CD4-positive, alpha-beta memory T cell (primary cell): ENCODE data around the gene NOL4L. TPM values are rescaled to one million over a fixed set of nuclear protein-coding genes. Genes with fewer than 3 reads are reported as not detected.
A peak's percentile ranks its signal among the peaks of the same experiment; 100 is the strongest.

Experiments
- CTCF ChIA-PET: fragments of 350-600 bp; sonication (Branson Sonifier 250); formaldehyde crosslinking; loops from one replicate; lab custom pipeline; 2021; ENCODE audit warnings: inconsistent platforms; ENCODE audit not compliant: partially characterized antibody; lab: Charles Lee
- POLR2A ChIA-PET: fragments of 350-600 bp; sonication (Branson Sonifier 250); formaldehyde crosslinking; loops from one replicate; lab custom pipeline; 2021; ENCODE audit not compliant: partially characterized antibody; lab: Charles Lee
- DNase-seq, 5 donors: peaks; one replicate each; pipeline versions ENCODE4 v3.0.0 to v3.0.0-alpha.2; 2020 to 2022; ENCODE audit warnings: mixed read lengths in 1 of 5
- H3K27ac ChIP-seq: one replicate; pipeline ENCODE4 v1.7.0; 2013; ENCODE audit warnings: low read depth, low read length
- H3K27me3 ChIP-seq: 2 replicates; pipeline ENCODE4 v1.7.0; 2013; ENCODE audit warnings: mild to moderate bottlenecking, low read length, moderate library complexity; ENCODE audit not compliant: insufficient read depth
- H3K36me3 ChIP-seq: 2 replicates; pipeline ENCODE4 v1.7.0; 2013; ENCODE audit warnings: mild to moderate bottlenecking, low read length, moderate library complexity; ENCODE audit not compliant: insufficient read depth
- H3K4me1 ChIP-seq: 2 replicates; pipeline ENCODE4 v1.7.0; 2013; ENCODE audit warnings: mild to moderate bottlenecking, low read length, moderate library complexity; ENCODE audit not compliant: insufficient read depth
- H3K4me3 ChIP-seq, 2 donors: one replicate each; pipeline ENCODE4 v1.7.0; 2013; ENCODE audit warnings: low read length in 2 of 2, mild to moderate bottlenecking in 1 of 2
- H3K9me3 ChIP-seq, 2 donors: one replicate each; pipeline ENCODE4 v1.7.0; 2013; ENCODE audit warnings: low read length in 2 of 2, control low read depth in 1 of 2; ENCODE audit not compliant: control insufficient read depth in 1 of 2
- H3K27ac Mint-ChIP-seq, 7 donors: one replicate each; pipeline ENCODE4 v1.8.0; 2020 to 2021; ENCODE audit warnings: mixed read lengths in 7 of 7, mild to moderate bottlenecking in 6 of 7, inconsistent platforms in 3 of 7, moderate library complexity in 3 of 7
- H3K27me3 Mint-ChIP-seq, 2 donors: one replicate each; pipeline ENCODE4 v1.8.0; 2020 to 2021; ENCODE audit warnings: mixed read lengths in 2 of 2
- H3K36me3 Mint-ChIP-seq, 2 donors: one replicate each; pipeline ENCODE4 v1.8.0; 2020 to 2021; ENCODE audit warnings: mixed read lengths in 2 of 2, inconsistent platforms in 1 of 2, mild to moderate bottlenecking in 1 of 2
- H3K4me1 Mint-ChIP-seq, 4 donors: one replicate each; pipeline ENCODE4 v1.8.0; 2020 to 2021; ENCODE audit warnings: mixed read lengths in 4 of 4, mild to moderate bottlenecking in 1 of 4
- H3K4me3 Mint-ChIP-seq, 8 donors: one replicate each; pipeline ENCODE4 v1.8.0; 2020 to 2021; ENCODE audit warnings: mixed read lengths in 8 of 8, mild to moderate bottlenecking in 7 of 8, moderate library complexity in 6 of 8, inconsistent platforms in 3 of 8
- H3K9me3 Mint-ChIP-seq, 8 donors: one replicate each; pipeline ENCODE4 v1.8.0; 2020 to 2021; ENCODE audit warnings: mixed read lengths in 8 of 8, mild to moderate bottlenecking in 5 of 8, inconsistent platforms in 3 of 8, moderate library complexity in 1 of 8
- intact Hi-C: fragments of 100-400 bp; cut with micrococcal nuclease; formaldehyde crosslinking; loops from one replicate; pipeline ENCODE4 v1.15.1; 2023
- polyA plus RNA-seq, 2 donors: library from polyadenylated mRNA; unstranded; fragments of 300-500 nt; fragmentation: Illumina TruSeq; gene quantifications; one replicate each; pipeline ENCODE4 v1.2.3, GENCODE V29; 2021
- total RNA-seq, 2 experiments: library from RNA; stranded (reverse); gene quantifications; one replicate each; pipeline ENCODE4 v1.2.3, GENCODE V29; 2021

Gene NOL4L
- total and polyA plus RNA-seq, 4 experiments from 2014 or later = 7.0 to 74.2 (median 47.5) TPM

DNA sequence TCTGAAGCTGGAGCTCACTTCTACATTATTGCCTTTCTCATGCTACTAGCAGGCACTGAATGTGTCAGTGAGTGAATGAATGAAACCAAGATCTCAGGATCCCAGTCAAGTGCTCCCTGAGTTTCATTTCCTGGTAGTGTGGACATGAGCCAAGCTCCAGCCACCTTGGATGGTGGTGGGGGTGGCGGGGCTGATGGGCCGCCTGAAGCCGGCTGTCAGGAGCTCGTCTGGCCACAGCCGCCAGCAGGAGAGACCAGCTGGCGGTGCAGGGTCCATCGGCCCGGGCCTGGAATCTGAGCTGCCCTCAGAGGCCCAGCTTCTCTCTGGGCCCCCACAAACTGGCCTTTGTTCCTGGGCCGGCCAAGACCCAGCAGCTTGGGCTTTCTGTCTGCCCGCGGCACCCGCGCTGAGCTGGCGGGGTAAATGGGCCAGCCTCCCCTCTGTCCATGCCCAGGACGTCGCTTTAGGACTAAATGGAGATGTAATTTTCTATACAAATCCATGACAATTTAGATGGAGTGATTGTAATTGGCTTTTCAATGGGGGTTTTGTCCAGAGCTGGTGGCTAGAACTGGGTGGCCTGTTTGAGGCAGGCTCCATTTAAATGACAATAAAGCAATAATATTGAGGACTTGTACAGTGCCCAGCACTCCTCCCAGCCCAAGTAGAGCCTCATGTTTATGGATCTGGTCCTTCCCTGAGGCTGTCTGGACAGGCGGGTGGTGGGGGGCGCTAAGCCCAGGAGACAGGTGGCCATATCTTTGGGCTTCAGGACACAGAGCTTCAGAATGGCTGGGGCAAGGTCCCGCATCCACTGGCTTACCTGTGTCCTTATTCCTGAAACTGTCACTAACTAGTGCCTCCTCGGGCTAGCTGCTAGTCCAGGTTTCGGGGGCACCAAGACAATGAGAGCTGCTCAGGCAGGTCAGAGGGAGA, 43.5 kb downstream of the NOL4L start:
- Histone ChIP-seq H3K27me3 (no peaks in the 10 kb centered on the region), H3K9me3 (no peaks in the 10 kb centered on the region), H3K27ac (peak overlapping the region; percentile 91), H3K4me3 (no peak overlapping the region), H3K4me1 (peaks cover 91% of the 10 kb centered on the region), H3K36me3 (no peaks in the 10 kb centered on the region)
- CTCF ChIA-PET = interaction anchor here (0.6 to 13.8 kb wide), 8 partner anchors 12 to 112 kb away, joined by 3 to 430 read pairs (median 4); partner anchors contain the start of gene NOL4L
- peaks cover 58 to 91% (median 78%) of the 10 kb centered on the region in 4 donors for H3K4me1 Mint-ChIP-seq
- peaks cover 0 to 3% (median 0%) of the 10 kb centered on the region in 8 donors for H3K9me3 Mint-ChIP-seq
- POLR2A ChIA-PET = interaction anchor here (0.9 to 15.1 kb wide), 8 partner anchors 9 to 42 kb away, joined by 3 to 449 read pairs (median 6); partner anchors contain the start of gene NOL4L
- H3K36me3 Mint-ChIP-seq = peaks cover 0 to 10% of the 10 kb centered on the region in 2 donors
- no peaks in the 10 kb centered on the region for H3K27me3 Mint-ChIP-seq
- H3K27ac Mint-ChIP-seq = peak overlapping the region; percentile 94 to 98 (median 97)
- intact Hi-C loops = no loop called here
- no peak for DNase-seq
- H3K4me3 Mint-ChIP-seq = peak overlapping the region in 5 of 8 donors; percentile 34 to 86 (median 85)

- CTCF ChIA-PET = interaction anchor here (0.7 to 13.8 kb wide), 14 partner anchors 14 to 114 kb away, joined by 3 to 430 read pairs (median 6); no protein-coding TSS in a partner anchor
- H3K27me3 Mint-ChIP-seq = no peaks in the 10 kb centered on the region
- intact Hi-C loops = loop anchor here (1.0 to 10.0 kb wide), 3 partner anchors 43 to 435 kb away; no protein-coding TSS in a partner anchor
- peak; percentile 71 to 89 (median 73) for DNase-seq
- peaks cover 0 to 3% (median 0%) of the 10 kb centered on the region in 8 donors for H3K9me3 Mint-ChIP-seq
- Histone ChIP-seq H3K9me3 (no peaks in the 10 kb centered on the region), H3K27me3 (no peaks in the 10 kb centered on the region), H3K4me1 (peaks cover 91% of the 10 kb centered on the region), H3K36me3 (no peaks in the 10 kb centered on the region), H3K4me3 (peak overlapping the region; percentile 36 to 48), H3K27ac (peak overlapping the region; percentile 91)
- H3K4me3 Mint-ChIP-seq = peak overlapping the region; percentile 76 to 86 (median 84)
- H3K27ac Mint-ChIP-seq = peak overlapping the region; percentile 94 to 98 (median 97)
- POLR2A ChIA-PET = interaction anchor here (0.8 to 15.1 kb wide), 20 partner anchors 10 to 1573 kb away, joined by 3 to 449 read pairs (median 6); partner anchors contain the start of genes ASXL1, NOL4L and TM9SF4
- H3K36me3 Mint-ChIP-seq = peaks cover 0 to 10% of the 10 kb centered on the region in 2 donors
- peaks cover 61 to 93% (median 77%) of the 10 kb centered on the region in 4 donors for H3K4me1 Mint-ChIP-seq
Measured at GRCh38 chr20:32539817-32540675, 45.1 kb downstream of the NOL4L start.

- intact Hi-C loops = loop anchor here (1.0 to 10.0 kb wide), 3 partner anchors 44 to 436 kb away; no protein-coding TSS in a partner anchor
- H3K4me1 Mint-ChIP-seq = peaks cover 58 to 93% (median 76%) of the 10 kb centered on the region in 4 donors
- DNase-seq = peak in 1 of 5 donors; percentile 50
- Histone ChIP-seq H3K4me1 (peaks cover 91% of the 10 kb centered on the region), H3K4me3 (peak overlapping the region in 1 of 2 donors; percentile 48), H3K9me3 (no peaks in the 10 kb centered on the region), H3K27me3 (no peaks in the 10 kb centered on the region), H3K27ac (peak overlapping the region; percentile 91), H3K36me3 (no peaks in the 10 kb centered on the region)
- POLR2A ChIA-PET = interaction anchor here (0.8 to 15.1 kb wide), 24 partner anchors 8 to 1573 kb away, joined by 3 to 449 read pairs (median 6); partner anchors contain the start of genes ASXL1, COMMD7, NOL4L and TM9SF4
- H3K27ac Mint-ChIP-seq = peak overlapping the region; percentile 94 to 98 (median 97)
- H3K27me3 Mint-ChIP-seq = no peaks in the 10 kb centered on the region
- CTCF ChIA-PET = interaction anchor here (0.7 to 13.8 kb wide), 12 partner anchors 13 to 115 kb away, joined by 3 to 430 read pairs (median 5); no protein-coding TSS in a partner anchor
- H3K4me3 Mint-ChIP-seq = peak overlapping the region; percentile 76 to 86 (median 84)
- H3K9me3 Mint-ChIP-seq = peaks cover 0 to 3% (median 0%) of the 10 kb centered on the region in 8 donors
- peaks cover 0 to 8% of the 10 kb centered on the region in 2 donors for H3K36me3 Mint-ChIP-seq
Measured at GRCh38 chr20:32539026-32539816, 45.9 kb downstream of the NOL4L start.

- Mint-ChIP-seq H3K36me3 (peaks cover 0 to 8% of the 10 kb centered on the region in 2 donors), H3K4me3 (peak overlapping the region; percentile 71 to 86 (median 84)), H3K27ac (peak overlapping the region; percentile 94 to 98 (median 97)), H3K4me1 (peaks cover 59 to 93% (median 77%) of the 10 kb centered on the region in 4 donors), H3K9me3 (peaks cover 0 to 3% (median 0%) of the 10 kb centered on the region in 8 donors), H3K27me3 (no peaks in the 10 kb centered on the region)
- Histone ChIP-seq H3K36me3 (no peaks in the 10 kb centered on the region), H3K27ac (peak overlapping the region; percentile 91), H3K27me3 (no peaks in the 10 kb centered on the region), H3K4me1 (peaks cover 91% of the 10 kb centered on the region), H3K4me3 (peak overlapping the region in 1 of 2 donors; percentile 39), H3K9me3 (no peaks in the 10 kb centered on the region)
- ChIA-PET CTCF (interaction anchor here (0.9 to 13.8 kb wide), 5 partner anchors 13 to 115 kb away, joined by 4 to 430 read pairs (median 5); no protein-coding TSS in a partner anchor), POLR2A (interaction anchor here (1.1 to 15.1 kb wide), 17 partner anchors 9 to 429 kb away, joined by 3 to 449 read pairs (median 8); partner anchors contain the start of genes ASXL1, COMMD7, NOL4L and TM9SF4)
- intact Hi-C loops = loop anchor here (5.0 to 10.0 kb wide), 2 partner anchors 114 to 436 kb away; no protein-coding TSS in a partner anchor
- peak; percentile 32 to 82 (median 40) for DNase-seq
Measured at GRCh38 chr20:32538526-32538939, 46.6 kb downstream of the NOL4L start.

- no peaks in the 10 kb centered on the region for H3K27me3 ChIP-seq
- Mint-ChIP-seq H3K36me3 (peaks cover 0 to 8% of the 10 kb centered on the region in 2 donors), H3K27me3 (no peaks in the 10 kb centered on the region)
Measured at GRCh38 chr20:32537657-32538525, 47.2 kb downstream of the NOL4L start.

More at GRCh38 chr20:32537657-32538525, 47.2 kb downstream of the NOL4L start:
- peaks cover 0 to 3% (median 0%) of the 10 kb centered on the region in 8 donors for H3K9me3 Mint-ChIP-seq
- DNase-seq = no peak
- peak overlapping the region; percentile 87 to 98 (median 94) for H3K4me3 Mint-ChIP-seq
- CTCF ChIA-PET = interaction anchor here (0.6 to 13.8 kb wide), 6 partner anchors 12 to 115 kb away, joined by 3 to 430 read pairs (median 4); no protein-coding TSS in a partner anchor
- intact Hi-C loops = loop anchor here (1.0 to 10.0 kb wide), 3 partner anchors 114 to 437 kb away; partner anchors contain the start of gene KIF3B
- Histone ChIP-seq H3K4me3 (peak overlapping the region; percentile 61 to 75), H3K27ac (peak overlapping the region; percentile 91), H3K4me1 (peaks cover 91% of the 10 kb centered on the region), H3K9me3 (no peaks in the 10 kb centered on the region), H3K36me3 (no peaks in the 10 kb centered on the region)
- H3K4me1 Mint-ChIP-seq = peaks cover 60 to 93% (median 78%) of the 10 kb centered on the region in 4 donors
- peak overlapping the region; percentile 97 to 99 (median 99) for H3K27ac Mint-ChIP-seq
- POLR2A ChIA-PET = interaction anchor here (0.9 to 15.1 kb wide), 16 partner anchors 10 to 297 kb away, joined by 3 to 449 read pairs (median 8); partner anchors contain the start of genes ASXL1, COMMD7 and NOL4L
